Measurements from ENCODE around the gene MCM10.
A peak's percentile ranks its signal among the peaks of the same experiment; 100 is the strongest.
"Not testable (repeated sequence)": the region's sequence is repeated elsewhere in the genome, so short reads cannot be mapped to it uniquely, and the experiment has no call there.

MCM10 gene

DNA sequence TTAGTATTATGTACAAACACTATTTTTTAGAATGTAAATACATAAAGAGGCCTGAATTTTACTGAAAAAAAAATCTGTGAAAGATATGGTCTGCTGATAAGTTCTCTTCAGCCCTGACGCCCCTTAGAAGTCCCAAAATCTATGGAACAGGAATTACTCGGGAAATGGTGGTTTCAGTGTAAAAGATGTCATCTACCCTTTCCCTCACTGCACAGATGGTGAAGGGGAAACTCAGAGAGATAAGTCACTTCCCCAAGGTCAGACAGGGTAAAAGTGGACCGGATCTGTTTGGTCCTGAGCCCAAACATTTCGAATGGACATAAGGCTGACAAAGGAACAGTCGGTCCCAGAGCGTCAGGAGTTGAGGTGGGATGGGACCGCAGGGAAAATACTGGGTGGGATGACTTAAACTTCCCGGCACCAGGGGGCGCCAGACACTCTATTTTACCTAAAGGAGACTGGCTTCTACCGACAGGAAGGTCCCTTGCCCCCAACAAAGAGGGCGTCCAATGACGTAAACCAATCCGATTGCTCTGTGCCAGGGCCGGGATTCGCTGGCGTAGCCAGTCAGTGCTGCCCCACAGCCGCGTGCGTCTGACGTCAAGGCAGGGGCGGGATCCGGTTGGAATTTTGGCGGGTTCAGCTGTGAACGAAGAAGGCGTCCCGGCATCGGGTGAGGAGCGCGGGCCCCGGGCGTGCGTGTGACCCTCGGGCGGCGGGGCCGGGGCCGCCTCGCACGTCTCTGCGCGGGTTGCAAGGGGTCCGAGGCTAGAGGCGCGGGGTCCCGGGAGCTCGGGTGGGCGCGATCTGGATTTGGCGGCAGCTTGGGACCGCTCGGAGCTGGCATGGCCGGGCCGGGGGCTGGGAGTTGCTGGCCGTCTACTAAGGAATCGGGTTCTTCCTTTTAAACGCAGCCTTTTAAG, at the start of gene MCM10:
MCM10 (plus strand) TSS at position 625 of the 923 bp plus-strand sequence. CDS start 2,645 bp downstream, outside the sequence.
- DNase-seq (ENCODE audit: low read depth in 2 of 2), result peak; percentile 94 to 96

GRCh38 chr10:13113544-13113943, 47.8 kb upstream of the MCM10 start:
- DNase-seq (ENCODE audit: low read depth in 2 of 2), result no peak

- no peak for DNase-seq (ENCODE audit: low read depth in 2 of 2)
Measured at GRCh38 chr10:13115832-13116803, 45.2 kb upstream of the MCM10 start.

GRCh38 chr10:13117841-13118783, 43.2 kb upstream of the MCM10 start:
- DNase-seq (ENCODE audit: low read depth in 2 of 2), result no peak

- no peak for DNase-seq (ENCODE audit: low read depth in 2 of 2)
Measured at GRCh38 chr10:13118784-13119410, 42.5 kb upstream of the MCM10 start.

DNA sequence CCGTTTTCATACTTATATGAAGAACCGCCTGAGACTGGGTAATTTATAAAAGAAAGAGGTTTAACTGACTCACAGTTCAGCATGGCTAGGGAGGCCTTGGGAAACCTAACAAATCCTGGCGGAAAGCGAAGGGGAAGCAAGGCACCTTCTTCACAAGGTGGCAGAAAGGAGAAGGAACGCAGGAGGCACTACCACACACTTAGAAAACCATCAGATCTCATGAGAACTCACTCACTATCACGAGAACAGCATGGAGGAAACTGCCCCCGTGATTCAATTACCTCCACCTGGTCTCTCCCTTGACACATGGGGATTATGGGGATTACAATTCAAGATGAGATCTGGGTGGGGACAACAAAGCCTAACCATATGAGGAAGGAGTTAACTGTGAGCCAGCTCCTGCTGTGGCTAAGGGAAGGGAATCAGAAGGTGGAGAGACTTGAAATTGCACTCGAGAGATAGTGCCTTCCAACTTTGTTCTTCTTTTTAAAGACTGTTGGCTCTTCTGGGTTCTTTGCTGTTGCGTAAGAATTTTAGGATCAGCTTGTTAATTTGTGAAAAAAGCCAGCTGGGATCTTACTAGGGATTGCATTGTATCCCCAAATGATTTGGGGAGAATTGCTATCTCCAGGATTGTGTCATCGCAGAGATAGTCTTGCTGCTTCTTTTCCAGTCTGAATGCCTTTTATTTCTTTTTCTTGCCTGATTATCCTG, 40.4 kb upstream of the MCM10 start:
- no peak for DNase-seq (ENCODE audit: low read depth in 2 of 2)

DNA sequence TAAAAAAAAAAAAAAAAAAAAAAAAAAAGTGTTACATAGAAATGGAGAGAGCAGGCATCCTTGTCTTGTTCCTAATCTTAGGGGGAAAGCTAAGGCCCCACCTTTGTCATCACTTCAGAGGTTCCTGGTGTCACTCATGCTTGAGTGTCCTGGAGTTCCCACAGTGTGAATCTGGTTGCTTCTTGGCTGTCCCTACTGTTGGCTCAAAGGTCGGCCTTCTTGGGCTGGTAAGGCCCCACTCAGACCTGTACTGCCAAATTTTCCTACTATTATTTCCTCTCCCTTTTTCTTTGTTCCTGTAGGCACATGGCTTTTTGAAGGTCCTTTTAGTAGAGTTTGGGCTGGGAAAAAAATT, 39.9 kb upstream of the MCM10 start:
- no peak for DNase-seq (ENCODE audit: low read depth in 2 of 2)

DNA sequence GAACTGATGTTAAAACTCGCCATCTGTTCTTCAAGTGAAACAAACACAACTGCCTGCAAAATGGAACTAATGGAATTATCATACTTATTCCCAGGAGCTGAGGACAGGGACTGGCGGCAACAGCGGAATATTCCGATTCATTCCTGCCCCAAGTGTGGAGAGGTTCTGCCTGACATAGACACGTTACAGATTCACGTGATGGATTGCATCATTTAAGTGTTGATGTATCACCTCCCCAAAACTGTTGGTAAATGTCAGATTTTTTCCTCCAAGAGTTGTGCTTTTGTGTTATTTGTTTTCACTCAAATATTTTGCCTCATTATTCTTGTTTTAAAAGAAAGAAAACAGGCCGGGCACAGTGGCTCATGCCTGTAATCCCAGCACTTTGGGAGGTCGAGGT, 24.7 kb upstream of the MCM10 start:
- no peak for DNase-seq (ENCODE audit: low read depth in 2 of 2)

- no peak for DNase-seq (ENCODE audit: low read depth in 2 of 2)
Measured at GRCh38 chr10:13139150-13139549, 22.2 kb upstream of the MCM10 start.

GRCh38 chr10:13139676-13140075, 21.7 kb upstream of the MCM10 start:
- DNase-seq (ENCODE audit: low read depth in 2 of 2), result no peak

GRCh38 chr10:13140627-13141190, 20.6 kb upstream of the MCM10 start:
- no peak for DNase-seq (ENCODE audit: low read depth in 2 of 2)

- DNase-seq (ENCODE audit: low read depth in 2 of 2), result no peak
Measured at GRCh38 chr10:13143766-13144165, 17.6 kb upstream of the MCM10 start.

GRCh38 chr10:13144814-13145213, 16.5 kb upstream of the MCM10 start:
- DNase-seq (ENCODE audit: low read depth in 2 of 2), result no peak

GRCh38 chr10:13146379-13146778, 15.0 kb upstream of the MCM10 start:
- no peak for DNase-seq (ENCODE audit: low read depth in 2 of 2)

- DNase-seq (ENCODE audit: low read depth in 2 of 2), result no peak
Measured at GRCh38 chr10:13147161-13147560, 14.2 kb upstream of the MCM10 start.

GRCh38 chr10:13152296-13152695, 9.1 kb upstream of the MCM10 start:
- no peak for DNase-seq (ENCODE audit: low read depth in 2 of 2)

DNA sequence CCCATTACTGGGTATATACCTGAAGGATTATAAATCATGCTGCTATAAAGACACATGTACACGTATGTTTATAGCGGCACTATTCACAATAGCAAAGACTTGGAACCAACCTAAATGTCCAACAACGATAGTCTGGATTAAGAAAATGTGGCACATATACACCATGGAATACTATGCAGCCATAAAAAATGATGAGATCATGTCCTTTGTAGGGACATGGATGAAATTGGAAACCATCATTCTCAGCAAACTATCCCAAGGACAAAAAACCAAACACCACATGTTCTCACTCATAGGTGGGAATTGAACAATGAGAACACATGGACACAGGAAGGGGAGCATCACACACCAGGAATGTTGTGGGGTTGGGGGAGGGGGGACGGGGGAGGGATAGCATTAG, 5.5 kb upstream of the MCM10 start:
- not testable (repeated sequence) for DNase-seq (ENCODE audit: low read depth in 2 of 2)

DNA sequence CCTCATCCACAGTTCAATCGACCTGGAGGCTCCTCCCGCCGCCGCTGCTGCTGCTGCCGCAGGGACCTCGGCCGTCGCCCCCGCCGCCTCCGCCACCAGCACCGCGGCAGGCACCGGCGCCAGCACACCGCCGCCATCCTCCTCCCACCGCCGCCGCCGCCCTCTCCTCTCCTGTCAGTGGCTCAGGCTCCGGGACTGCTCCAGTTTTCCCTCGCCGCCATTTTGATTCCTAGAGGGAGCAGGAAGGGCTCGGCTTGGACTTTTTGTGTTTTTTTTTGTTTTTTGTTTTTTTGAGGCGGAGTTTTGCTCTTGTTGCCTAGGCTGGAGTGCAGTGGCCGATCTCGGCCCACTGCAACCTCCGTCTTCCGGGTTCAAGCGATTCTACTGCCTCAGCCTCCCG, 3.0 kb upstream of the MCM10 start:
- no peak for DNase-seq (ENCODE audit: low read depth in 2 of 2)

DNA sequence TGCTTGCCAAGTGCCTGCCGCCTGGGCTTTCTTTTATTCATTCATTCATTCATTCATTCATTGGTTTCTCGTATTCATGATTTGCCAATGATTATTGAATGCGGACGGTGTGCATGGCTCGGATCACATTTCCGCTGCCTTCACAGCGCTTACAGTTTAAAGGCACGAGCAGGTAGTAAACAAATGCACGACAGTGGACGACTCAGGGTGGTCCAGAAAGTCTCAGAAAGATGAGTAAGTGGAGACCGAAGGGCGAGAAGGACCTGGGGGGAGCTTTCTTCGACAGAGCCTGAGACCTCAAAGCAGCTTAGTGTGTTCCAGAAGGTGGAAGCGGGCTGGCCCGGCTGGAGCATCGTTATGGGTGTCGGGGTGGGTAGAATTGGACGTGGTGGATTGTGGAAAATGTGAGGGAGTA, 506 bp downstream of the MCM10 start:
- no peak for DNase-seq (ENCODE audit: low read depth in 2 of 2)

- no peak for DNase-seq (ENCODE audit: low read depth in 2 of 2)
Measured at GRCh38 chr10:13163859-13164258, 2.5 kb downstream of the MCM10 start.

Measured in activated CD4-positive, alpha-beta T cell treated with anti-CD3 and anti-CD28 coated beads for 24 hours (primary cell).